Measurements from ENCODE around the gene ZNRF2.

GRCh38 chr7:30349170-30349569 lies 64.8 kb downstream of the ZNRF2 start:
- no peak for TF ChIP-seq POLR2A (IDR thresholded peaks at IDR 0.05)
- no peak for TF ChIP-seq CTCF (IDR thresholded peaks at IDR 0.05)

All from body of pancreas (tissue), 4 donors.